GM23338 (cell line): Measurements from ENCODE around the gene RNF213. TPM values are rescaled to one million over a fixed set of nuclear protein-coding genes. Genes with fewer than 3 reads are reported as not detected.

Experiments
- ATAC-seq: fragments of 200-7000 bp; cut with Tn5 transposase; 3 replicates; pipeline ENCODE4 v1.9.1; 2020
- DNase-seq: peaks from one replicate; pipeline ENCODE4 v3.0.0-alpha.2; 2015; ENCODE audit warnings: low spot score
- H2AFZ ChIP-seq: fragments of 200-600 bp; sonication (generic); 2 replicates; pipeline ENCODE4 v1.8.0; 2016; ENCODE audit warnings: antibody characterized with exemption, mild to moderate bottlenecking, moderate library complexity
- H3F3A ChIP-seq: fragments of 200-600 bp; sonication (generic); replicated peaks from 2 replicates; pipeline ENCODE4 v1.8.0; 2017; ENCODE audit warnings: antibody characterized with exemption, mixed run types, low read depth
- H3K27ac ChIP-seq: fragments of 200-600 bp; sonication (generic); 2 replicates; pipeline ENCODE4 v1.6.1; 2016; ENCODE audit warnings: low read depth
- H3K27me3 ChIP-seq: fragments of 200-600 bp; sonication (generic); 2 replicates; pipeline ENCODE4 v1.8.0; 2016; ENCODE audit warnings: mild to moderate bottlenecking, mixed run types, moderate library complexity; ENCODE audit not compliant: insufficient read depth
- H3K36me3 ChIP-seq: fragments of 200-600 bp; sonication (generic); 2 replicates; pipeline ENCODE4 v1.8.0; 2016; ENCODE audit warnings: mild to moderate bottlenecking; ENCODE audit not compliant: insufficient read depth
- H3K4me1 ChIP-seq: fragments of 200-600 bp; sonication (generic); 2 replicates; pipeline ENCODE4 v1.8.0; 2016; ENCODE audit warnings: mild to moderate bottlenecking, moderate library complexity; ENCODE audit not compliant: insufficient read depth
- H3K4me2 ChIP-seq: fragments of 200-600 bp; sonication (generic); 2 replicates; pipeline ENCODE4 v1.7.1; 2017; ENCODE audit warnings: mixed run types
- H3K4me3 ChIP-seq: fragments of 200-600 bp; sonication (generic); 2 replicates; pipeline ENCODE4 v1.6.1; 2016; ENCODE audit warnings: mixed run types
- H3K79me2 ChIP-seq: fragments of 200-600 bp; sonication (generic); replicated peaks from 2 replicates; pipeline ENCODE4 v1.8.0; 2017; ENCODE audit warnings: mild to moderate bottlenecking; ENCODE audit not compliant: insufficient read depth
- H3K9me2 ChIP-seq: fragments of 200-600 bp; sonication (generic); 2 replicates; pipeline ENCODE4 v1.8.0; 2017; ENCODE audit not compliant: insufficient read depth
- H4K20me1 ChIP-seq: fragments of 200-600 bp; sonication (generic); replicated peaks from 2 replicates; pipeline ENCODE4 v1.8.0; 2017; ENCODE audit warnings: mild to moderate bottlenecking; ENCODE audit not compliant: insufficient read depth
- H3K27ac Mint-ChIP-seq: 2 replicates; pipeline ENCODE4 v1.8.0; 2020; ENCODE audit warnings: inconsistent platforms, mild to moderate bottlenecking, moderate library complexity, mixed read lengths
- H3K27me3 Mint-ChIP-seq: 3 replicates; pipeline ENCODE4 v1.8.0; 2022; ENCODE audit warnings: low read depth, mild to moderate bottlenecking, moderate library complexity, mixed read lengths, inconsistent platforms; ENCODE audit not compliant: insufficient read depth, poor library complexity
- H3K36me3 Mint-ChIP-seq: 3 replicates; pipeline ENCODE4 v1.8.0; 2021; ENCODE audit warnings: low read depth, mild to moderate bottlenecking, inconsistent platforms, moderate library complexity, mixed read lengths
- H3K4me1 Mint-ChIP-seq: 3 replicates; pipeline ENCODE4 v1.8.0; 2020; ENCODE audit warnings: mild to moderate bottlenecking, inconsistent platforms, mixed read lengths
- H3K4me3 Mint-ChIP-seq: 3 replicates; pipeline ENCODE4 v1.8.0; 2021; ENCODE audit warnings: moderate library complexity, mild to moderate bottlenecking, inconsistent platforms, mixed read lengths
- H3K9me3 Mint-ChIP-seq: 3 replicates; pipeline ENCODE4 v1.8.0; 2020; ENCODE audit warnings: moderate library complexity, mild to moderate bottlenecking, inconsistent platforms, mixed read lengths
- CREB1 ChIP-seq: fragments of 250-450 bp; sonication (Bioruptor Pico); IDR thresholded peaks from 2 replicates; pipeline ENCODE4 v1.5.0; 2020; ENCODE audit warnings: low read depth, mild to moderate bottlenecking, moderate library complexity
- CTCF ChIP-seq, 2 experiments: fragments of 200-600 bp in 1 of 2; sonication (generic) in 1 of 2; conservative IDR thresholded peaks; 2 replicates each; pipeline versions ENCODE4 v1.5.1 to v1.6.1; 2016 to 2017; ENCODE audit warnings: antibody characterized with exemption in 2 of 2, low read depth in 2 of 2, mild to moderate bottlenecking in 2 of 2, moderate library complexity in 1 of 2
- ETS1 ChIP-seq: IDR thresholded peaks from 2 replicates; pipeline ENCODE4 v1.6.1; 2016; ENCODE audit warnings: antibody characterized with exemption
- EZH2 ChIP-seq: fragments of 200-600 bp; sonication (generic); IDR thresholded peaks from one replicate; pipeline ENCODE4 v1.8.0; 2017; ENCODE audit warnings: antibody characterized with exemption, mild to moderate bottlenecking, low read depth; ENCODE audit not compliant: unreplicated experiment
- EZH2phosphoT487 ChIP-seq: fragments of 200-600 bp; sonication (generic); IDR thresholded peaks from one replicate; pipeline ENCODE4 v1.8.1; 2018; ENCODE audit warnings: antibody characterized with exemption; ENCODE audit not compliant: unreplicated experiment
- JUNB ChIP-seq: IDR thresholded peaks from one replicate; pipeline ENCODE4 v1.6.1; 2016; ENCODE audit warnings: antibody characterized with exemption; ENCODE audit not compliant: unreplicated experiment
- NANOG ChIP-seq: IDR thresholded peaks from 2 replicates; pipeline ENCODE4 v1.6.1; 2016; ENCODE audit warnings: antibody characterized with exemption, borderline replicate concordance
- POLR2AphosphoS5 ChIP-seq: IDR thresholded peaks from 2 replicates; pipeline ENCODE4 v1.6.1; 2016; ENCODE audit warnings: antibody characterized with exemption, low read depth
- REST ChIP-seq: IDR thresholded peaks from one replicate; pipeline ENCODE4 v1.6.1; 2018; ENCODE audit warnings: antibody characterized with exemption; ENCODE audit not compliant: unreplicated experiment
- STAT1 ChIP-seq: IDR thresholded peaks from one replicate; pipeline ENCODE4 v1.6.1; 2016; ENCODE audit warnings: antibody characterized with exemption; ENCODE audit not compliant: unreplicated experiment
- ZNF114 ChIP-seq: fragments of 250-450 bp; sonication (Bioruptor Pico); IDR thresholded peaks from 2 replicates; pipeline ENCODE4 v1.5.0; 2020; ENCODE audit warnings: mild to moderate bottlenecking, moderate library complexity
- ZNF331 ChIP-seq: fragments of 250-450 bp; sonication (Bioruptor Pico); IDR thresholded peaks from 2 replicates; pipeline ENCODE4 v1.5.0; 2020; ENCODE audit warnings: low read depth, mild to moderate bottlenecking, moderate library complexity
- polyA plus RNA-seq: library from polyadenylated mRNA; unstranded; fragments of >200 nt; fragmentation: Nextera tagmentation; extraction: Ambion mirVana; gene quantifications from 2 replicates; pipeline ENCODE4 v1.2.1, GENCODE V29; 2016
- total RNA-seq: library from RNA; depleted of rRNA; stranded (reverse); fragments of >200 nt; shearing (Covaris generic); gene quantifications from 2 replicates; pipeline ENCODE4 v1.2.3, GENCODE V29; 2014

Gene RNF213
- total and polyA plus RNA-seq, 2 experiments from 2014 or later, result 21.2 to 67.2 TPM

- H3K27ac Mint-ChIP-seq, result no peak overlapping the region
- no peak for DNase-seq
- H3K4me3 Mint-ChIP-seq, result no peak overlapping the region
- Histone ChIP-seq H3K27ac (no peak overlapping the region), H3K4me1 (no peaks in the 10 kb centered on the region), H2AFZ (no peak overlapping the region), H3K9me2 (no peaks in the 10 kb centered on the region), H3K36me3 (peaks cover 9% of the 10 kb centered on the region), H3K79me2 (no peaks in the 10 kb centered on the region), H3K4me2 (no peak overlapping the region), H4K20me1 (no peaks in the 10 kb centered on the region; the same call in 1 of the 2 replicates), H3K27me3 (no peaks in the 10 kb centered on the region), H3K4me3 (no peak overlapping the region), H3F3A (no peaks in the 10 kb centered on the region)
- no peak for ATAC-seq
- H3K9me3 Mint-ChIP-seq, result no peaks in the 10 kb centered on the region
- no peaks in the 10 kb centered on the region for H3K4me1 Mint-ChIP-seq
- TF ChIP-seq EZH2phosphoT487 (no peak), EZH2 (no peak), ZNF114 (CRISPR knock-in tag) (no peak), REST (no peak), POLR2AphosphoS5 (no peak), ZNF331 (CRISPR knock-in tag) (no peak), CREB1 (no peak), ETS1 (no peak), NANOG (no peak), CTCF (conservative IDR thresholded peaks at IDR 0.05; ENCODE audit: low read depth in 2 of 2) (no peak), JUNB (no peak), STAT1 (no peak)
- peaks cover 63% of the 10 kb centered on the region for H3K36me3 Mint-ChIP-seq
- H3K27me3 Mint-ChIP-seq, result no peaks in the 10 kb centered on the region
These were observed 92.5 kb downstream of the RNF213 start for GRCh38 chr17:80352991-80353665.
